Loucy (cell line): ENCODE results near the gene GTF2A1.

Experiments
- H2AFZ ChIP-seq: fragments of 200-600 bp; sonication (generic); 2 replicates; pipeline ENCODE4 v1.6.0; 2016; ENCODE audit warnings: antibody characterized with exemption, mild to moderate bottlenecking, low read length, moderate library complexity
- H3F3A ChIP-seq: fragments of 200-600 bp; 2 replicates; pipeline ENCODE4 v1.6.0; 2016; ENCODE audit warnings: antibody characterized with exemption, low read depth, mild to moderate bottlenecking
- H3K27me3 ChIP-seq: fragments of 200-600 bp; sonication (generic); 2 replicates; pipeline ENCODE4 v1.6.1; 2014; ENCODE audit warnings: low read length, mild to moderate bottlenecking; ENCODE audit not compliant: insufficient read depth, poor library complexity, severe bottlenecking
- H3K36me3 ChIP-seq: fragments of 200-600 bp; sonication (generic); 2 replicates; pipeline ENCODE4 v1.6.1; 2016; ENCODE audit warnings: low read length; ENCODE audit not compliant: insufficient read depth
- H3K4me1 ChIP-seq: fragments of 200-600 bp; sonication (generic); 2 replicates; pipeline ENCODE4 v1.5.1; 2014; ENCODE audit warnings: low read length, mild to moderate bottlenecking; ENCODE audit not compliant: insufficient read depth, poor library complexity, severe bottlenecking
- H3K4me2 ChIP-seq: fragments of 200-600 bp; sonication (generic); 2 replicates; pipeline ENCODE4 v1.6.0; 2014; ENCODE audit warnings: antibody characterized with exemption, low read length, low read depth, mild to moderate bottlenecking; ENCODE audit not compliant: poor library complexity, severe bottlenecking
- H3K4me3 ChIP-seq: fragments of 200-600 bp; sonication (generic); 2 replicates; pipeline ENCODE4 v1.5.1; 2014; ENCODE audit warnings: low read length, mild to moderate bottlenecking, mixed read lengths; ENCODE audit not compliant: poor library complexity, severe bottlenecking
- H3K79me2 ChIP-seq: fragments of 200-600 bp; sonication (generic); 2 replicates; pipeline ENCODE4 v1.6.1; 2014; ENCODE audit warnings: low read length; ENCODE audit not compliant: insufficient read depth
- H3K9ac ChIP-seq: fragments of 200-600 bp; sonication (generic); 2 replicates; pipeline ENCODE4 v1.6.0; 2014; ENCODE audit warnings: mild to moderate bottlenecking, low read depth, low read length, moderate library complexity; ENCODE audit not compliant: poor library complexity, severe bottlenecking
- H3K9me2 ChIP-seq: fragments of 200-600 bp; sonication (generic); replicated peaks from 2 replicates; pipeline ENCODE4 v1.6.1; 2016; ENCODE audit warnings: low read depth, low read length, mixed read lengths
- H3K9me3 ChIP-seq: fragments of 200-600 bp; sonication (generic); 2 replicates; pipeline ENCODE4 v1.6.1; 2014; ENCODE audit warnings: mild to moderate bottlenecking, antibody characterized with exemption, low read length, low read depth; ENCODE audit not compliant: insufficient read depth
- H4K20me1 ChIP-seq: fragments of 200-600 bp; sonication (generic); 2 replicates; pipeline ENCODE4 v1.6.0; 2014; ENCODE audit warnings: antibody characterized with exemption, low read length, mild to moderate bottlenecking; ENCODE audit not compliant: insufficient read depth, poor library complexity, severe bottlenecking
- CTCF ChIP-seq: fragments of 200-600 bp; sonication (generic); conservative IDR thresholded peaks from 2 replicates; pipeline ENCODE4 v1.5.1; 2014; ENCODE audit warnings: mild to moderate bottlenecking, antibody characterized with exemption, low read length
- EZH2phosphoT487 ChIP-seq: fragments of 200-600 bp; IDR thresholded peaks from 2 replicates; pipeline ENCODE4 v1.6.1; 2018; ENCODE audit warnings: antibody characterized with exemption, mild to moderate bottlenecking, moderate library complexity, borderline replicate concordance

Gene GTF2A1

GRCh38 chr14:81236138-81236537, 15.4 kb upstream of the GTF2A1 start:
- Histone ChIP-seq H3K4me3 (no peak overlapping the region), H3K4me1 (no peaks in the 10 kb centered on the region), H3K79me2 (no peaks in the 10 kb centered on the region), H3K9ac (no peak overlapping the region), H3K4me2 (no peak overlapping the region), H3F3A (no peaks in the 10 kb centered on the region), H2AFZ (no peak overlapping the region), H3K36me3 (no peaks in the 10 kb centered on the region), H3K9me3 (no peaks in the 10 kb centered on the region), H4K20me1 (no peaks in the 10 kb centered on the region), H3K27me3 (no peaks in the 10 kb centered on the region), H3K9me2 (no peaks in the 10 kb centered on the region)
- TF ChIP-seq EZH2phosphoT487: no peak
- TF ChIP-seq CTCF: no peak

- Histone ChIP-seq H3F3A (no peaks in the 10 kb centered on the region), H4K20me1 (no peaks in the 10 kb centered on the region), H3K36me3 (no peaks in the 10 kb centered on the region), H3K4me1 (no peaks in the 10 kb centered on the region), H3K4me2 (no peak overlapping the region), H3K9ac (no peak overlapping the region), H3K9me2 (no peaks in the 10 kb centered on the region), H2AFZ (no peak overlapping the region), H3K9me3 (no peaks in the 10 kb centered on the region), H3K79me2 (no peaks in the 10 kb centered on the region), H3K4me3 (no peak overlapping the region), H3K27me3 (no peaks in the 10 kb centered on the region)
- TF ChIP-seq EZH2phosphoT487 (no peak), CTCF (no peak)
Measured at GRCh38 chr14:81235096-81235495, 14.3 kb upstream of the GTF2A1 start.

GRCh38 chr14:81234278-81234677, 13.5 kb upstream of the GTF2A1 start:
- TF ChIP-seq CTCF: no peak
- TF ChIP-seq EZH2phosphoT487: no peak
- no peaks in the 10 kb centered on the region for H3K9me2 ChIP-seq
- H2AFZ ChIP-seq: no peak overlapping the region
- no peak overlapping the region for H3K4me3 ChIP-seq
- no peaks in the 10 kb centered on the region for H3K79me2 ChIP-seq
- H3K36me3 ChIP-seq: no peaks in the 10 kb centered on the region
- H3F3A ChIP-seq: no peaks in the 10 kb centered on the region
- no peak overlapping the region for H3K9ac ChIP-seq
- H3K4me2 ChIP-seq: no peak overlapping the region
- no peaks in the 10 kb centered on the region for H4K20me1 ChIP-seq
- no peaks in the 10 kb centered on the region for H3K27me3 ChIP-seq
- H3K9me3 ChIP-seq: no peaks in the 10 kb centered on the region
- no peaks in the 10 kb centered on the region for H3K4me1 ChIP-seq
